Gastrocnemius medialis (tissue), 4 donors: Measurements from ENCODE around the gene CH25H. TPM values are rescaled to one million over a fixed set of nuclear protein-coding genes. Genes with fewer than 3 reads are reported as not detected.

Experiments used
- ATAC-seq, 2 donors: fragments of 150-250 bp; one replicate each; pipeline ENCODE4 v1.9.1; 2016
- DNase-seq, 2 donors: peaks; one replicate each; pipeline ENCODE4 v3.0.0-alpha.2; 2019
- H3K27ac ChIP-seq, 4 donors: fragments of 200-600 bp; sonication (generic); 1 replicate in 1 of 4; 2 replicates in 3 of 4; pipeline ENCODE4 v1.5.1; 2016 to 2018; ENCODE audit warnings: mild to moderate bottlenecking in 2 of 4, moderate library complexity in 1 of 4
- H3K27me3 ChIP-seq, 3 donors: fragments of 200-600 bp; sonication (generic) in 2 of 3; 1 replicate in 1 of 3; 2 replicates in 2 of 3; pipeline versions ENCODE4 v1.5.1 to v1.6.0; 2016 to 2019; ENCODE audit warnings: mild to moderate bottlenecking in 1 of 3, moderate library complexity in 1 of 3
- H3K36me3 ChIP-seq, 2 donors: fragments of 200-600 bp; sonication (generic) in 1 of 2; one replicate each; pipeline ENCODE4 v1.5.1; 2017 to 2018
- H3K4me1 ChIP-seq, 2 donors: fragments of 200-600 bp; sonication (generic) in 1 of 2; one replicate each; pipeline ENCODE4 v1.5.1; 2016 to 2017; ENCODE audit warnings: mild to moderate bottlenecking in 2 of 2
- H3K4me3 ChIP-seq, 4 donors: fragments of 200-600 bp; sonication (generic) in 3 of 4; 1 replicate in 1 of 4; 2 replicates in 3 of 4; pipeline ENCODE4 v1.5.1; 2016 to 2019; ENCODE audit warnings: mild to moderate bottlenecking in 2 of 4
- H3K9me3 ChIP-seq, 3 donors: fragments of 200-600 bp; sonication (generic) in 2 of 3; 1 replicate in 1 of 3; 2 replicates in 2 of 3; pipeline ENCODE4 v1.5.1; 2016 to 2019
- POLR2A ChIP-seq, 2 donors: fragments of 450-650 bp; IDR thresholded peaks; one replicate each; pipeline ENCODE4 v1.6.1; 2017; ENCODE audit warnings: antibody characterized with exemption in 2 of 2, mild to moderate bottlenecking in 2 of 2, moderate library complexity in 2 of 2
- in situ Hi-C, 4 donors: fragments of 200-750 bp; cut with MboI; loops; one replicate each; pipeline versions ENCODE4 v1.15.0 to v1.8.0; 2017; ENCODE audit warnings: low sequenced_read_pairs in 4 of 4
- intact Hi-C: fragments of 100-400 bp; cut with DNase I; formaldehyde crosslinking; loops from one replicate; pipeline ENCODE4 v1.15.1; 2023; ENCODE audit warnings: low total_unique reads
- total RNA-seq, 4 donors: library from RNA; depleted of rRNA; stranded (reverse); fragments of >200 nt; gene quantifications; one replicate each; pipeline versions ENCODE4 v1.1.0 to v1.2.3, GENCODE V29; 2016
- TF ChIP-seq, protein P1 (sequence below), 5 experiments: fragments of 450-650 bp in 3 of 5; fragments of 200-600 bp in 2 of 5; sonication (generic) in 2 of 5; IDR thresholded peaks in 4 of 5; conservative IDR thresholded peaks in 1 of 5; 1 replicate in 4 of 5; 2 replicates in 1 of 5; pipeline ENCODE4 v1.5.1; 2016 to 2019; ENCODE audit warnings: antibody characterized with exemption in 5 of 5, mild to moderate bottlenecking in 3 of 5, moderate library complexity in 3 of 5

The CH25H gene
- total RNA-seq, 4 donors from 2014 or later: 0.85 to 1.1 TPM; not detected in 2

DNA sequence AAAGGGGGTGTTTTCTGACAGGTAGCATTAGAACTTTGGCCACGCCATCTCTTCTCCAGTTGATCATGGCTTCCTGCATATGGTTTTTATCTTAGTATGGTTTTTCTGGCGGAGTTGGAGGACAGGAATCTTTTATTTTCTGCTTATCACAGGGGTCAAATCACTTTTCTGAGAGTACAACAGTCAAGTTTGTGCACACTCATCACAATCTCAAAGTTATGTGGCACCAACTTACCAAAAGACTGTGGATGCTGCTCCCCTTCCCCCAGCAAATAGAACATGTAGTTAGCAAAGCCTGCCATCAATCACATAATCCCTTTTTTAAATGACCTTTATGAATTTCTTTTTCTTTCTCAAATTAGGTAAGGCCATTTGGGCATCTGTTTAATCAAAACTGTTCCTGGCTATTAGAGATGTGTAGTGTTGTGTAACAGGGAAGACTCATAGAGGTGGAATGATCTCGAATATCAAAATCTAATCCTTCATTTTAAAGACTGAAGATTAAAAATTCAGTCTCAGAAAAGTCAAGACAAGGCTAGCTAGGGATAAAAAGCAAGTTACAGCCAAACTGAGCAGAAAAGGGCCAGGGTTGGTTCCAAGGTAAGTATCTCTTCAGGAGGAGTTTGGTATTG is 3.8 kb upstream of the CH25H start:
- Histone ChIP-seq H3K36me3 (no peaks in the 10 kb centered on the region), H3K4me3 (no peak overlapping the region), H3K27ac (no peak overlapping the region), H3K27me3 (peaks cover 15 to 32% (median 23%) of the 10 kb centered on the region in 3 donors), H3K4me1 (peaks cover 0 to 9% of the 10 kb centered on the region in 2 donors), H3K9me3 (no peaks in the 10 kb centered on the region)
- intact Hi-C loops (loop anchor here (5.0 to 10.0 kb wide), 2 partner anchors 274 to 376 kb away; no protein-coding TSS in a partner anchor), in situ Hi-C loops (loop anchor here (5.0 to 25.0 kb wide), 6 partner anchors 179 to 376 kb away; no protein-coding TSS in a partner anchor)
- DNase-seq (no peak), ATAC-seq (no peak)
- no peak for TF ChIP-seq POLR2A (IDR thresholded peaks at IDR 0.05)
- TF ChIP-seq, protein P1, sequence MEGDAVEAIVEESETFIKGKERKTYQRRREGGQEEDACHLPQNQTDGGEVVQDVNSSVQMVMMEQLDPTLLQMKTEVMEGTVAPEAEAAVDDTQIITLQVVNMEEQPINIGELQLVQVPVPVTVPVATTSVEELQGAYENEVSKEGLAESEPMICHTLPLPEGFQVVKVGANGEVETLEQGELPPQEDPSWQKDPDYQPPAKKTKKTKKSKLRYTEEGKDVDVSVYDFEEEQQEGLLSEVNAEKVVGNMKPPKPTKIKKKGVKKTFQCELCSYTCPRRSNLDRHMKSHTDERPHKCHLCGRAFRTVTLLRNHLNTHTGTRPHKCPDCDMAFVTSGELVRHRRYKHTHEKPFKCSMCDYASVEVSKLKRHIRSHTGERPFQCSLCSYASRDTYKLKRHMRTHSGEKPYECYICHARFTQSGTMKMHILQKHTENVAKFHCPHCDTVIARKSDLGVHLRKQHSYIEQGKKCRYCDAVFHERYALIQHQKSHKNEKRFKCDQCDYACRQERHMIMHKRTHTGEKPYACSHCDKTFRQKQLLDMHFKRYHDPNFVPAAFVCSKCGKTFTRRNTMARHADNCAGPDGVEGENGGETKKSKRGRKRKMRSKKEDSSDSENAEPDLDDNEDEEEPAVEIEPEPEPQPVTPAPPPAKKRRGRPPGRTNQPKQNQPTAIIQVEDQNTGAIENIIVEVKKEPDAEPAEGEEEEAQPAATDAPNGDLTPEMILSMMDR (IDR thresholded peaks at IDR 0.05 in 4 of 5, conservative IDR thresholded peaks at IDR 0.05 in 1 of 5): no peak

DNA sequence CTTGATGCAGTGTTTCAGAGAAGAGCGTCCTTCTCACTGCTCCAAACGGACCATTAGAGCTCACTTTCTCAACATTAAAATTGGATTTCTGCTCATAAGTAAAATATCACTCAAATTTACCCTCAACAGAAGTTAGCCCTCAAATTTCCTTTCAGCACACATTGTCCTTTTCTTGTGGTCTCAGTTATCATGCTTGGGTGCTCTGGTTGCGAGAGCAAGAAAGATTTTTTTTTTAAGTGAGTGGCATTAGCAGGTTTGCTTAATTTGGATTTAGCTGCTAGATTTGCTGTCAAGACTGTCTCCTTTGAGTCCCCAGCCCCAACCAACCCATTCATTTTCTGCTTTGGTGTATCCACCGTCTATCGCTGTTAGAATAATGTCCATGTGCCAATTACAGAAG is 2.6 kb upstream of the CH25H start:
- Histone ChIP-seq H3K27ac (no peak overlapping the region), H3K4me1 (peaks cover 0 to 9% of the 10 kb centered on the region in 2 donors), H3K36me3 (no peaks in the 10 kb centered on the region), H3K9me3 (no peaks in the 10 kb centered on the region), H3K27me3 (peaks cover 15 to 36% (median 33%) of the 10 kb centered on the region in 3 donors), H3K4me3 (no peak overlapping the region)
- TF ChIP-seq, protein P1 (IDR thresholded peaks at IDR 0.05 in 4 of 5, conservative IDR thresholded peaks at IDR 0.05 in 1 of 5): no peak
- TF ChIP-seq POLR2A (IDR thresholded peaks at IDR 0.05): no peak
- intact Hi-C loops (loop anchor here (5.0 to 10.0 kb wide), 2 partner anchors 272 to 375 kb away; no protein-coding TSS in a partner anchor), in situ Hi-C loops (loop anchor here (5.0 to 25.0 kb wide), 6 partner anchors 177 to 375 kb away; no protein-coding TSS in a partner anchor)
- no peak for ATAC-seq
- no peak for DNase-seq

GRCh38 chr10:89207801-89208551 is 859 bp upstream of the CH25H start:
- Histone ChIP-seq H3K4me3 (peak overlapping the region; percentile 50 to 83 (median 53)), H3K27me3 (peaks cover 15 to 38% (median 33%) of the 10 kb centered on the region in 3 donors), H3K36me3 (no peaks in the 10 kb centered on the region), H3K4me1 (peaks cover 0 to 9% of the 10 kb centered on the region in 2 donors), H3K9me3 (no peaks in the 10 kb centered on the region), H3K27ac (peak overlapping the region; percentile 53 to 78 (median 66))
- DNase-seq (no peak), ATAC-seq (peak; percentile 38 to 47)
- TF ChIP-seq, protein P1 (IDR thresholded peaks at IDR 0.05 in 4 of 5, conservative IDR thresholded peaks at IDR 0.05 in 1 of 5): no peak
- TF ChIP-seq POLR2A (IDR thresholded peaks at IDR 0.05): no peak
- in situ Hi-C loops (loop anchor here in 2 of 4 donors (25.0 kb wide), 1 partner anchor 371 kb away; no protein-coding TSS in a partner anchor), intact Hi-C loops (no loop called here)

DNA sequence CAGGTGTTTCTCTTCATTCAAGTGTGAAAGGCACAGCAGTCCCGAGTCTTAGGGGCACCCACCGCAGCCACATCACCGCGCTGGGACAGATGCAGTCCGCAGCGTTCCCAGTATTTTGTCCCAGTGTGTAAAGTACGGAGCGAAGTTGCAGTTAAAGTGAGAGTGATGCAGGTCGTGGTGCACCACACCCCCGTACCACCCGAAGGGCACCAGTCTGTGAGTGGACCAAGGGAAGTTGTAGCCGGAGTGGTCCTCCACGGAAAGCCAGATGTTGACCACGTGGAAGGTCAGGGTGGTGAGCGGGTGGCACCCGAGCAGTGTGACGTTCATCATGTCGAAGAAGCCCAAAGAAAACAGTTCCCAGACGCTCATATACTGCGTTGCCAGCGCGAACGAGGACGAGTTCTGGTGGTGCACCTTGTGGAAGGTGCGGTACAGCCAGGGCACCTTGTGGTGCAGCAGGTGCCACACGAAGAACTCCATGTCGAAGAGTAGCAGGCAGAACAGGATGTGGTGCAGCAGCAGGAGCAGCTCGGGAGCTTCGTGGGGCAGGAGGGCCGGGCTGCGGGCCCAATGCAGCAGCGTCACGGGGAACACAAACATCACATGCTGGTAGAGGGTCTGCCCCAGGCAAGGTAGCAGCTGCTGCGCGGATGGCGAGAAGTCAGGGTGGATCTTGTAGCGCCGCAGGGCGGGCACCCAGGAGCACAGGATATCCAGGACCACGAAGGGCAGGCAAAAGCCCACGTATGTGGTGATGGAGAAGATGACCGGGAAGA is 526 bp downstream of the CH25H start:
- peak overlapping the region; percentile 53 to 78 (median 66) for H3K27ac ChIP-seq
- ATAC-seq: peak; percentile 26 to 32
- TF ChIP-seq, protein P1 (IDR thresholded peaks at IDR 0.05 in 4 of 5, conservative IDR thresholded peaks at IDR 0.05 in 1 of 5): no peak
- TF ChIP-seq POLR2A (IDR thresholded peaks at IDR 0.05): no peak
- peaks cover 0 to 9% of the 10 kb centered on the region in 2 donors for H3K4me1 ChIP-seq
- H3K36me3 ChIP-seq: no peaks in the 10 kb centered on the region
- intact Hi-C loops (no loop called here), in situ Hi-C loops (loop anchor here in 2 of 4 donors (25.0 kb wide), 1 partner anchor 369 kb away; no protein-coding TSS in a partner anchor)
- H3K4me3 ChIP-seq: peak overlapping the region; percentile 50 to 83 (median 53)
- no peaks in the 10 kb centered on the region for H3K9me3 ChIP-seq
- no peak for DNase-seq
- peaks cover 15 to 40% (median 33%) of the 10 kb centered on the region in 3 donors for H3K27me3 ChIP-seq
